Bronchial epithelial cell (primary cell): ENCODE data around the gene LRRC57. TPM values are rescaled to one million over a fixed set of nuclear protein-coding genes. Genes with fewer than 3 reads are reported as not detected.

Experiments used
- DNase-seq: peaks from one replicate; pipeline ENCODE4 v3.0.0-alpha.2; 2010; ENCODE audit warnings: low read depth
- FAIRE-seq: peaks from 2 replicates; lab custom pipeline; 2011; peaks lifted over from hg19 to GRCh38; lab: Jason Lieb, UNC
- H3K27me3 ChIP-seq: 2 replicates; pipeline ENCODE4 v1.5.1; 2011; ENCODE audit warnings: low read length; ENCODE audit not compliant: control insufficient read depth, insufficient read depth
- H3K36me3 ChIP-seq: 2 replicates; pipeline ENCODE4 v1.5.1; 2011; ENCODE audit warnings: low read length; ENCODE audit not compliant: control insufficient read depth, insufficient read depth
- H3K4me3 ChIP-seq: 2 replicates; pipeline ENCODE4 v1.5.1; 2011; ENCODE audit warnings: mild to moderate bottlenecking, low read depth, low read length, control low read depth
- total RNA-seq: library from RNA; depleted of rRNA; stranded (reverse); fragments of >200 nt; gene quantifications from 2 replicates; pipeline ENCODE4 v1.2.1, GENCODE V29; 2014
- TF ChIP-seq, protein P1 (sequence below): IDR thresholded peaks from 2 replicates; pipeline ENCODE4 v1.5.1; 2011; ENCODE audit warnings: mild to moderate bottlenecking, moderate library complexity, low read length, control low read depth, inconsistent platforms; ENCODE audit not compliant: insufficient read depth, severe bottlenecking

LRRC57 gene
- total RNA-seq, 1 donor from 2014 or later = 17.1 TPM

- TF ChIP-seq, protein P1, sequence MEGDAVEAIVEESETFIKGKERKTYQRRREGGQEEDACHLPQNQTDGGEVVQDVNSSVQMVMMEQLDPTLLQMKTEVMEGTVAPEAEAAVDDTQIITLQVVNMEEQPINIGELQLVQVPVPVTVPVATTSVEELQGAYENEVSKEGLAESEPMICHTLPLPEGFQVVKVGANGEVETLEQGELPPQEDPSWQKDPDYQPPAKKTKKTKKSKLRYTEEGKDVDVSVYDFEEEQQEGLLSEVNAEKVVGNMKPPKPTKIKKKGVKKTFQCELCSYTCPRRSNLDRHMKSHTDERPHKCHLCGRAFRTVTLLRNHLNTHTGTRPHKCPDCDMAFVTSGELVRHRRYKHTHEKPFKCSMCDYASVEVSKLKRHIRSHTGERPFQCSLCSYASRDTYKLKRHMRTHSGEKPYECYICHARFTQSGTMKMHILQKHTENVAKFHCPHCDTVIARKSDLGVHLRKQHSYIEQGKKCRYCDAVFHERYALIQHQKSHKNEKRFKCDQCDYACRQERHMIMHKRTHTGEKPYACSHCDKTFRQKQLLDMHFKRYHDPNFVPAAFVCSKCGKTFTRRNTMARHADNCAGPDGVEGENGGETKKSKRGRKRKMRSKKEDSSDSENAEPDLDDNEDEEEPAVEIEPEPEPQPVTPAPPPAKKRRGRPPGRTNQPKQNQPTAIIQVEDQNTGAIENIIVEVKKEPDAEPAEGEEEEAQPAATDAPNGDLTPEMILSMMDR = no peak
- FAIRE-seq (no peak), DNase-seq (no peak)
- Histone ChIP-seq H3K4me3 (no peak overlapping the region), H3K27me3 (peaks cover 1% of the 10 kb centered on the region), H3K36me3 (no peaks in the 10 kb centered on the region)
These were observed 30.5 kb upstream of the LRRC57 start for GRCh38 chr15:42578984-42579537.

DNA sequence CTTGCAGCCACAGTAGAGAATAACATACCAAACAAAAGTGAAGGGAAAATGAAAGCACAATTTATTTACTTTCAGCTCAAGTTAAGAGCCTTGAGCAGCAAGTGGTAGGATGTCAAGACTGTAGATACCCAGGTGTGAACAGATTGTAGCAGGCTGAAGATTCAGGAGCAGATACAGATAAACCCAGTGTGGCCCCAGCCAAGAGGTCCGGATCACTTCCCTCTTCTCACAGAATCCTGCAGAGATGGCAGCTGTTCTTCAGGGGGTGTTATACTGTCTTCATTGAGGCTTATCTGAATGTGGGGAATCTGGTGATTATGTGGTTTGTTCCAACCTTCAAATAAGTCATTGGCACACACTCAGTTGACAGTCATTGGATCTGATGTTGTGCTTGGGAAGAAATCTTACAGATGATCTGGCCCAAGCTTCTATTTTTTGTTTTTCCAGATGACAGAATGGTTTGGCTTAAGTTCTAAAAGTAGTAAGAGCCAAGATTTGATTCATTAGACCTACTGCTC lies 29.0 kb upstream of the LRRC57 start:
- TF ChIP-seq, protein P1 = no peak
- H3K36me3 ChIP-seq = no peaks in the 10 kb centered on the region
- no peak for DNase-seq
- H3K4me3 ChIP-seq = no peak overlapping the region
- FAIRE-seq = no peak
- H3K27me3 ChIP-seq = peaks cover 1% of the 10 kb centered on the region

- DNase-seq (no peak), FAIRE-seq (no peak)
- Histone ChIP-seq H3K27me3 (peaks cover 1% of the 10 kb centered on the region), H3K36me3 (no peaks in the 10 kb centered on the region), H3K4me3 (no peak overlapping the region)
- TF ChIP-seq, protein P1 = no peak
These were observed 28.2 kb upstream of the LRRC57 start for GRCh38 chr15:42576776-42577175.

DNA sequence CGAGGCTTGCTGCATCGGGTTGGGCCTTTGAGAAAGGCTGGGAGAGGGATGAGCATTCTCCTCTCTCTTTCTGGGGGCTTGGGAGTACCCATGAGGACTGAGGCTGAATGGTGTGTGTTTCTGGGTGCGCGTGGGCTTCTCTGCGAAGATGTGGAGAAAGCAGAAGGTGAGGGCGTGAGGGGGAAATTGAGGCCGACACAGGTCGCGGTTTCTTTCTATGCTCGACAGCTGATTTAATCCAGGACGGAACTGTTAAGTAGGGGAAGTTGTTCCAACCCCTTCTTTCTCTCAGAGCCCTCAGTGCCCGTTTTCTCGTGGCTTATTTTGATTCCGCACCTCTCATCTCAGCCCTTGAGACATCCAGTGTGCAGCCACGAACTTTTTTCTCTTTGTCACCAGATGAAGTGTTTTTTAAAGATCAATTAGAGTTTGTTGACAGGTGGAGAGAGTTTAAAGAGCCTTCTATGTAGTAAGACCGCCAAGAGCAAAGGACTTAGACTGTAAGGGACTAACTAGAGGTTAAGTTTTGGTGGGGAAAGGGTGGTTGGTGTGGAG lies 27.5 kb upstream of the LRRC57 start:
- H3K4me3 ChIP-seq = peak overlapping the region; percentile 63
- TF ChIP-seq, protein P1 = no peak
- H3K27me3 ChIP-seq = peaks cover 1% of the 10 kb centered on the region
- FAIRE-seq = no peak
- DNase-seq = no peak
- H3K36me3 ChIP-seq = no peaks in the 10 kb centered on the region

DNA sequence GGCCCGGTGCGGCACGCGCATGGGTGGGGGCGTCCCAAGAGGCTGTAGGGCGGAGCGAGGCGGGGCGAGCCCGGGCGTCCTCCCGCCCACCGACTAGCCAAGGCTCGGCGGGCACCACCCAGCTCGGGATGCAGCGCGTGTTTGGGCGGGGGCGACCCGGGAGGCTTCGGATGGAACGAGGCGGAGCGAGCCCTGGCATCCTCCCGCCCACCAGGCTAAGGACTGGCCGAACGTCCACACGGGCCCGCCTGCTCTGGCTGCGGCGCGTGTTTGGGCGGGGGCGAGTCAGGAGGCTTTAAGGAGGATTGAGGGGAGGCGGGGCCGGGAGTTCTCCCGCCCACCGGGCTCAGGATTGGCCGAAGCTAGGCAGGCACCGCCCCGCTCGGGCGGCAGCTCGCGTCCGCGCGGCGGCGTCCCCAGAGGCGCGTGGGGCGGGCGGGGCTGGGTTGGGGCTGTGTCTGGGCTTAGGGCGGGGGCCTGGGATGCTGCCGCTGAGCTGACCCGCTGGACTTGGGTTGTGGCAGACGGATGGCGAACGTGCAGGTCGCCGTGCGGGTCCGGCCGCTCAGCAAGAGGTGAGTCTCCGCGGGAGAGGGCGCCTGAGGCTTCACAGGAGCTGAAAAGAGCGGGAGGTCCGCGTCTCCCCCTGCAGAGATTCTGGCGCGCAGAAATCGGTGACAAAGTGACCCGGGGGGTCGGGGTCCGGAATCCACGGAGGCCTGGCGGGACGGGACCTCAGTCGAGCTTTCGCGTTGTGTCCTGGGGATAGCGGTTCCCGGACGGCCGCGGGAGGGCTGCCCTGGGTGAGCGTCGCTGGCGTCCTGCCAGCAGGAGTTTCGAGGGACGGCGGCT lies 26.8 kb upstream of the LRRC57 start, which contains the start of gene STARD9:
TSS of gene STARD9 (plus strand) at position 419 of the 852 bp plus-strand sequence. CDS start at position 529, 110 bp downstream.
- H3K4me3 ChIP-seq = peak within 1 kb of the TSS; percentile 63
- TF ChIP-seq, protein P1 = no peak
- H3K27me3 ChIP-seq = peaks cover 1% of the 10 kb centered on the region
- no peaks in the 10 kb centered on the region for H3K36me3 ChIP-seq
- DNase-seq (peak; percentile 92), FAIRE-seq (no peak)
